Mucosa of rectum (tissue), 2 donors: ENCODE data around the gene RRBP1.
A peak's percentile ranks its signal among the peaks of the same experiment; 100 is the strongest.

Experiments used
- H3K27ac ChIP-seq, 2 donors: one replicate each; pipeline ENCODE4 v1.7.0; 2013; ENCODE audit warnings: inconsistent platforms in 2 of 2, low read depth in 2 of 2, low read length in 2 of 2
- H3K27me3 ChIP-seq, 2 donors: one replicate each; pipeline ENCODE4 v1.7.0; 2013; ENCODE audit warnings: low read length in 2 of 2; ENCODE audit not compliant: control insufficient read depth in 2 of 2, insufficient read depth in 2 of 2
- H3K36me3 ChIP-seq, 2 donors: one replicate each; pipeline ENCODE4 v1.7.0; 2013; ENCODE audit warnings: low read length in 2 of 2; ENCODE audit not compliant: control insufficient read depth in 2 of 2, insufficient read depth in 2 of 2
- H3K4me1 ChIP-seq, 2 donors: one replicate each; pipeline ENCODE4 v1.7.0; 2013; ENCODE audit warnings: low read length in 2 of 2, mild to moderate bottlenecking in 1 of 2; ENCODE audit not compliant: control insufficient read depth in 2 of 2, insufficient read depth in 2 of 2
- H3K4me3 ChIP-seq, 2 donors: one replicate each; pipeline ENCODE4 v1.7.0; 2013; ENCODE audit warnings: low read length in 2 of 2
- H3K9ac ChIP-seq, 2 donors: one replicate each; pipeline ENCODE4 v1.7.0; 2013; ENCODE audit warnings: low read length in 2 of 2, low read depth in 1 of 2, mild to moderate bottlenecking in 1 of 2
- H3K9me3 ChIP-seq, 2 donors: one replicate each; pipeline ENCODE4 v1.7.0; 2013; ENCODE audit warnings: low read length in 2 of 2; ENCODE audit not compliant: control insufficient read depth in 2 of 2
- donor health status: healthy.
- donor health status: Normal muscosa, but diverticular disease.

The RRBP1 gene

GRCh38 chr20:17629678-17630089 lies 52.4 kb downstream of the RRBP1 start:
- Histone ChIP-seq H3K4me3 (no peak overlapping the region), H3K27me3 (no peaks in the 10 kb centered on the region), H3K36me3 (peaks cover 84 to 93% of the 10 kb centered on the region in 2 donors), H3K9me3 (no peaks in the 10 kb centered on the region), H3K4me1 (peaks cover 9 to 17% of the 10 kb centered on the region in 2 donors), H3K27ac (no peak overlapping the region), H3K9ac (no peak overlapping the region)

GRCh38 chr20:17629025-17629424 lies 53.0 kb downstream of the RRBP1 start:
- H3K9ac ChIP-seq, result no peak overlapping the region

GRCh38 chr20:17628101-17628841 lies 53.8 kb downstream of the RRBP1 start:
- Histone ChIP-seq H3K9me3 (no peaks in the 10 kb centered on the region), H3K36me3 (peaks cover 89 to 92% of the 10 kb centered on the region in 2 donors), H3K27ac (no peak overlapping the region), H3K9ac (no peak overlapping the region), H3K27me3 (no peaks in the 10 kb centered on the region), H3K4me1 (peaks cover 9 to 17% of the 10 kb centered on the region in 2 donors), H3K4me3 (no peak overlapping the region)

More at GRCh38 chr20:17629025-17629424, 53.0 kb downstream of the RRBP1 start:
- no peak overlapping the region for H3K4me3 ChIP-seq
- no peak overlapping the region for H3K27ac ChIP-seq
- no peaks in the 10 kb centered on the region for H3K27me3 ChIP-seq
- no peaks in the 10 kb centered on the region for H3K9me3 ChIP-seq
- peaks cover 9 to 17% of the 10 kb centered on the region in 2 donors for H3K4me1 ChIP-seq
- peaks cover 88 to 93% of the 10 kb centered on the region in 2 donors for H3K36me3 ChIP-seq

- peaks cover 89 to 91% of the 10 kb centered on the region in 2 donors for H3K36me3 ChIP-seq
- peak overlapping the region; percentile 6 to 50 for H3K27ac ChIP-seq
- H3K9ac ChIP-seq, result peak overlapping the region in 1 of 2 donors; percentile 15
- no peaks in the 10 kb centered on the region for H3K27me3 ChIP-seq
- H3K9me3 ChIP-seq, result no peaks in the 10 kb centered on the region
- H3K4me3 ChIP-seq, result no peak overlapping the region
- peaks cover 9 to 17% of the 10 kb centered on the region in 2 donors for H3K4me1 ChIP-seq
Measured at GRCh38 chr20:17627101-17627955, 54.7 kb downstream of the RRBP1 start.

GRCh38 chr20:17626217-17627007 lies 55.6 kb downstream of the RRBP1 start:
- H3K27ac ChIP-seq, result peak overlapping the region; percentile 35 to 50
- no peaks in the 10 kb centered on the region for H3K9me3 ChIP-seq
- peaks cover 7 to 17% of the 10 kb centered on the region in 2 donors for H3K4me1 ChIP-seq
- peaks cover 89 to 92% of the 10 kb centered on the region in 2 donors for H3K36me3 ChIP-seq
- peak overlapping the region in 1 of 2 donors; percentile 15 for H3K9ac ChIP-seq
- no peaks in the 10 kb centered on the region for H3K27me3 ChIP-seq
- no peak overlapping the region for H3K4me3 ChIP-seq

GRCh38 chr20:17625246-17626051 lies 56.6 kb downstream of the RRBP1 start:
- Histone ChIP-seq H3K4me3 (no peak overlapping the region), H3K27me3 (no peaks in the 10 kb centered on the region), H3K27ac (peak overlapping the region in 1 of 2 donors; percentile 35), H3K4me1 (peaks cover 7 to 17% of the 10 kb centered on the region in 2 donors), H3K9ac (no peak overlapping the region), H3K9me3 (no peaks in the 10 kb centered on the region), H3K36me3 (peaks cover 89 to 92% of the 10 kb centered on the region in 2 donors)

GRCh38 chr20:17624551-17625245 lies 57.3 kb downstream of the RRBP1 start:
- H3K4me1 ChIP-seq, result peaks cover 7 to 17% of the 10 kb centered on the region in 2 donors
- peaks cover 90 to 93% of the 10 kb centered on the region in 2 donors for H3K36me3 ChIP-seq
- no peaks in the 10 kb centered on the region for H3K27me3 ChIP-seq
- no peak overlapping the region for H3K27ac ChIP-seq
- no peak overlapping the region for H3K9ac ChIP-seq
- no peak overlapping the region for H3K4me3 ChIP-seq
- H3K9me3 ChIP-seq, result no peaks in the 10 kb centered on the region

- Histone ChIP-seq H3K36me3 (peaks cover 90 to 93% of the 10 kb centered on the region in 2 donors), H3K4me1 (peaks cover 7 to 17% of the 10 kb centered on the region in 2 donors), H3K9ac (no peak overlapping the region)
Measured at GRCh38 chr20:17624070-17624469, 58.0 kb downstream of the RRBP1 start.

More at GRCh38 chr20:17624070-17624469, 58.0 kb downstream of the RRBP1 start:
- Histone ChIP-seq H3K27me3 (no peaks in the 10 kb centered on the region), H3K4me3 (no peak overlapping the region), H3K9me3 (no peaks in the 10 kb centered on the region), H3K27ac (no peak overlapping the region)
